ENCODE data around the gene GPR55. TPM values are rescaled to one million over a fixed set of nuclear protein-coding genes. Genes with fewer than 3 reads are reported as not detected.

The GPR55 gene
- total and polyA plus RNA-seq, 2 of the 4 experiments (the other 2 are of a cell fraction) = 0.03 TPM; not detected in 1

DNA sequence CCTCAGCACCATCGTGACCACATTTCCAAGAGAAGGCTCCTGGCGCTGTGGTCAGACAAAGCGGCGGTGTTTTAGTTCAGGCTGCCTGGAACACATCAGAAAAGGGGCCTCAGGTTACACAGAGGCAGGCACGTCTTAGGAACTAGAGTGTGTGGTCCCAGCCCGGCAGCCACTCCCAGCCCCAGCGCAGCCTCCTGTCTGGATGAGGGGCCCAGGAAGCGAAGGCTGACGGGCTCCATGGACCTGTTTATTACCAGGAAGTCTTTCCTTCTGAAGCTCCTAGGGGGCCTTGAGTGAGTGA, 10.0 kb upstream of the GPR55 start:
- no TSS peak for BruUV-seq (replicated peaks)
- Histone ChIP-seq H4K91ac (ENCODE audit: insufficient read depth, low read depth, low read length) (no peak overlapping the region), H3K4ac (ENCODE audit: low read depth, low read length) (no peak overlapping the region), H3K18ac (ENCODE audit: low read depth, low read length) (no peak overlapping the region), H3K36me3 (ENCODE audit: control insufficient read depth, insufficient read depth, low read length) (no peaks in the 10 kb centered on the region), H3K9me3 (ENCODE audit: control insufficient read depth, insufficient read depth, low read length) (no peaks in the 10 kb centered on the region), H2AK9ac (replicated peaks; ENCODE audit: low read depth, low read length, poor library complexity) (no peak overlapping the region), H2BK20ac (ENCODE audit: low read depth, low read length) (no peak overlapping the region), H4K20me1 (ENCODE audit: insufficient read depth, low read length) (no peaks in the 10 kb centered on the region), H2BK5ac (ENCODE audit: low read depth, low read length, poor library complexity, severe bottlenecking) (no peak overlapping the region), H3K4me3 (ENCODE audit: insufficient read depth, low read depth, low read length) (no peak overlapping the region), H3K4me1 (ENCODE audit: control insufficient read depth, insufficient read depth, low read length) (no peaks in the 10 kb centered on the region), H4K5ac (ENCODE audit: low read depth, low read length) (no peak overlapping the region), H3K9me1 (ENCODE audit: insufficient read depth, low read length) (no peaks in the 10 kb centered on the region), H4K8ac (ENCODE audit: low read depth in 2 of 2, low read length in 2 of 2) (no peak overlapping the region), H3K14ac (replicated peaks; ENCODE audit: low read depth, low read length) (no peak overlapping the region), H3K27me3 (ENCODE audit: control insufficient read depth, insufficient read depth, low read length) (peaks cover 14% of the 10 kb centered on the region), H2BK120ac (ENCODE audit: low read depth, low read length) (no peak overlapping the region), H2BK15ac (ENCODE audit: low read depth, low read length) (no peak overlapping the region), H2AK5ac (ENCODE audit: low read depth, low read length) (no peak overlapping the region), H3K27ac (ENCODE audit: insufficient read depth, low read length) (no peak overlapping the region), H3K4me2 (ENCODE audit: low read depth, low read length) (no peak overlapping the region), H3K9ac (ENCODE audit: low read depth, low read length) (no peak overlapping the region), H3K23ac (ENCODE audit: low read depth, low read length) (no peak overlapping the region), H2AFZ (replicated peaks; ENCODE audit: low read length, poor library complexity) (no peak overlapping the region), H3K56ac (ENCODE audit: extremely low read depth, insufficient read depth, low read length) (no peak overlapping the region), H3K79me1 (ENCODE audit: low read depth in 1 of 2, low read length in 2 of 2) (no peaks in the 10 kb centered on the region)
- POLR2A ChIA-PET (ENCODE audit: unreplicated experiment) = no interaction called here
- intact Hi-C loops (cut with micrococcal nuclease) = no loop called here
- TF ChIP-seq MAFK (IDR thresholded peaks at IDR 0.05; ENCODE audit: low read depth, low read length) = no peak
- TF ChIP-seq RFX5 (IDR thresholded peaks at IDR 0.05; ENCODE audit: low read depth, low read length) = no peak
- no peak for TF ChIP-seq MXI1 (IDR thresholded peaks at IDR 0.05; ENCODE audit: borderline replicate concordance, low read depth, low read length)
- TF ChIP-seq, protein P1, sequence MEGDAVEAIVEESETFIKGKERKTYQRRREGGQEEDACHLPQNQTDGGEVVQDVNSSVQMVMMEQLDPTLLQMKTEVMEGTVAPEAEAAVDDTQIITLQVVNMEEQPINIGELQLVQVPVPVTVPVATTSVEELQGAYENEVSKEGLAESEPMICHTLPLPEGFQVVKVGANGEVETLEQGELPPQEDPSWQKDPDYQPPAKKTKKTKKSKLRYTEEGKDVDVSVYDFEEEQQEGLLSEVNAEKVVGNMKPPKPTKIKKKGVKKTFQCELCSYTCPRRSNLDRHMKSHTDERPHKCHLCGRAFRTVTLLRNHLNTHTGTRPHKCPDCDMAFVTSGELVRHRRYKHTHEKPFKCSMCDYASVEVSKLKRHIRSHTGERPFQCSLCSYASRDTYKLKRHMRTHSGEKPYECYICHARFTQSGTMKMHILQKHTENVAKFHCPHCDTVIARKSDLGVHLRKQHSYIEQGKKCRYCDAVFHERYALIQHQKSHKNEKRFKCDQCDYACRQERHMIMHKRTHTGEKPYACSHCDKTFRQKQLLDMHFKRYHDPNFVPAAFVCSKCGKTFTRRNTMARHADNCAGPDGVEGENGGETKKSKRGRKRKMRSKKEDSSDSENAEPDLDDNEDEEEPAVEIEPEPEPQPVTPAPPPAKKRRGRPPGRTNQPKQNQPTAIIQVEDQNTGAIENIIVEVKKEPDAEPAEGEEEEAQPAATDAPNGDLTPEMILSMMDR (conservative IDR thresholded peaks at IDR 0.05; ENCODE audit: low read depth, low read length) = no peak
- no peak for TF ChIP-seq NFE2L2 (IDR thresholded peaks at IDR 0.05; ENCODE audit: low read depth, low read length)
- TF ChIP-seq, protein P2, sequence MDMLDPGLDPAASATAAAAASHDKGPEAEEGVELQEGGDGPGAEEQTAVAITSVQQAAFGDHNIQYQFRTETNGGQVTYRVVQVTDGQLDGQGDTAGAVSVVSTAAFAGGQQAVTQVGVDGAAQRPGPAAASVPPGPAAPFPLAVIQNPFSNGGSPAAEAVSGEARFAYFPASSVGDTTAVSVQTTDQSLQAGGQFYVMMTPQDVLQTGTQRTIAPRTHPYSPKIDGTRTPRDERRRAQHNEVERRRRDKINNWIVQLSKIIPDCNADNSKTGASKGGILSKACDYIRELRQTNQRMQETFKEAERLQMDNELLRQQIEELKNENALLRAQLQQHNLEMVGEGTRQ (IDR thresholded peaks at IDR 0.05; ENCODE audit: low read depth, low read length) = no peak
- no peak for TF ChIP-seq FOS (IDR thresholded peaks at IDR 0.05; ENCODE audit: low read depth, low read length)
- no peak for TF ChIP-seq MAZ (IDR thresholded peaks at IDR 0.05; ENCODE audit: borderline replicate concordance, low read depth, low read length)
- TF ChIP-seq RAD21 (IDR thresholded peaks at IDR 0.05; ENCODE audit: low read length) = no peak
- no peak for TF ChIP-seq BHLHE40 (IDR thresholded peaks at IDR 0.05; ENCODE audit: low read depth, low read length)
- no peak for ATAC-seq (ENCODE audit: low read depth)
- in situ Hi-C loops (cut with MboI; ENCODE audit: low sequenced_read_pairs) = no loop called here
- 49% methylated on average over 5 of the region's 9 CpGs; no CpG with 5 or more reads in 1 of the 2 experiments for WGBS, 2 experiments (ENCODE audit: extremely low coverage in 2 of 2, insufficient read length in 1 of 2)
- dilution Hi-C loops (cut with HindIII; ENCODE audit: low sequenced_read_pairs, unreplicated experiment) = no loop called here
- no peak for DNase-seq
- CTCF ChIA-PET = no interaction called here

All from IMR-90 (cell line).